NCI-H2171 treated with DMSO at 0.1 percent for 48 hours (cell line): ENCODE data around the gene RIC3.

Experiments used
- DNase-seq: peaks from one replicate; lab custom pipeline; 2025; lab: John Stamatoyannopoulos, UW

The RIC3 gene

GRCh38 chr11:8168485-8169257 is at the start of gene RIC3:
RIC3 (minus strand) TSS chr11:8169025; CDS start chr11:8168989, 36 bp downstream.
- peak; percentile 73 for DNase-seq

- no peak for DNase-seq
These were observed 49.6 kb upstream of the RIC3 start for GRCh38 chr11:8218409-8218808.

GRCh38 chr11:8217926-8218325 is 49.1 kb upstream of the RIC3 start:
- DNase-seq, result no peak

- DNase-seq, result no peak
These were observed 48.3 kb upstream of the RIC3 start for GRCh38 chr11:8217136-8217535.

- no peak for DNase-seq
These were observed 44.6 kb upstream of the RIC3 start for GRCh38 chr11:8213376-8213775.

GRCh38 chr11:8209208-8209807 is 40.5 kb upstream of the RIC3 start:
- no peak for DNase-seq

- no peak for DNase-seq
These were observed 38.5 kb upstream of the RIC3 start for GRCh38 chr11:8207080-8208000.

- peak; percentile 33 for DNase-seq
These were observed 37.6 kb upstream of the RIC3 start for GRCh38 chr11:8206251-8207079.

GRCh38 chr11:8205566-8205965 is 36.7 kb upstream of the RIC3 start:
- no peak for DNase-seq

GRCh38 chr11:8204596-8204995 is 35.8 kb upstream of the RIC3 start:
- no peak for DNase-seq

- no peak for DNase-seq
These were observed 35.2 kb upstream of the RIC3 start for GRCh38 chr11:8204025-8204424.

GRCh38 chr11:8203414-8203715 is 34.5 kb upstream of the RIC3 start:
- DNase-seq, result no peak

- no peak for DNase-seq
These were observed 33.9 kb upstream of the RIC3 start for GRCh38 chr11:8202516-8203413.

- DNase-seq, result peak; percentile 70
These were observed 33.0 kb upstream of the RIC3 start for GRCh38 chr11:8201644-8202365.

- no peak for DNase-seq
These were observed 30.9 kb upstream of the RIC3 start for GRCh38 chr11:8199676-8200075.

- DNase-seq, result no peak
These were observed 27.9 kb upstream of the RIC3 start for GRCh38 chr11:8196749-8197148.

GRCh38 chr11:8194956-8195355 is 26.1 kb upstream of the RIC3 start:
- DNase-seq, result no peak

- DNase-seq, result no peak
These were observed 24.0 kb upstream of the RIC3 start for GRCh38 chr11:8192896-8193209.

- DNase-seq, result peak; percentile 56
These were observed 23.4 kb upstream of the RIC3 start for GRCh38 chr11:8192016-8192895.
